ENCODE measurements around the gene UQCRHL.

UQCRHL gene

DNA sequence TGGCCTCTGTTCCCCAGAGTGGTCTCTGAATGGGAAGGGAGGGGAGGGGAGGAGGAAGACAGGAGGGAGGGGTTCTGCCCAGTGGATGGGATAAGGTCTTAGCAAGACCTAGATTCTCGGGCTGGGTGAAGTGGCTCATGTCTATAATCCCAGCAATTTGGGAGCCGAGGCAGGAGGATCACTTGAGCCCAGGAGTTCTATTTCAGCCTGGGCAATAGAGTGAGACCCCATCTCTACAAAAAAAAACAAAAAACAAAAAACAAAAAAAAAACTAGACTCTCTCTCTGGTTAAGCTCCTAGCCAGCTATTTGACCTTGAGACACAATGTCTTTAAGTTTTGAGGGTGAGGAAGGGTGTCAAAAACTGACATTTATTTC, 11.4 kb downstream of the UQCRHL start:
- DNase-seq: no peak

- no peak for DNase-seq
Measured at GRCh38 chr1:15788624-15789301, 18.7 kb downstream of the UQCRHL start.

DNA sequence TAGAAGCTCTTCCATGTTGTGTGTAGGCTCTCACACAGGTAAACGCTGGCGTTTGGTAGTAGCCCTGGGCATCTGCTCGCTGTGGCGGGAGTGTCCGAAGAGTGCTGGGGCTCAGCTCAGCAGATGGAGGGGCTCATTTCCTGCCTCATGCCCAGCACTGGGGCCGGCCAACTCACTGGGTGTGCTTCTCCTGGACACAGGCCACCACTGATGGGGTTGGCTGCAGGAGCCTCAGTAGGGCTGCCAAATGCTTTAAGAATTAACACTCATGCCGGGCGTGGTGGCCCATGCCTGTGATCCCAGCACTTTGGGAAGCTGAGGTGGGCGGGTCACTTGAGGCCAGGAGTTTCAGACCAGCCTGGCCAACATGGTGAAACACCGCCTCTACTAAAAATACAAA, 20.9 kb downstream of the UQCRHL start:
- no peak for DNase-seq

- DNase-seq: no peak
Measured at GRCh38 chr1:15785683-15786082, 21.8 kb downstream of the UQCRHL start.

DNA sequence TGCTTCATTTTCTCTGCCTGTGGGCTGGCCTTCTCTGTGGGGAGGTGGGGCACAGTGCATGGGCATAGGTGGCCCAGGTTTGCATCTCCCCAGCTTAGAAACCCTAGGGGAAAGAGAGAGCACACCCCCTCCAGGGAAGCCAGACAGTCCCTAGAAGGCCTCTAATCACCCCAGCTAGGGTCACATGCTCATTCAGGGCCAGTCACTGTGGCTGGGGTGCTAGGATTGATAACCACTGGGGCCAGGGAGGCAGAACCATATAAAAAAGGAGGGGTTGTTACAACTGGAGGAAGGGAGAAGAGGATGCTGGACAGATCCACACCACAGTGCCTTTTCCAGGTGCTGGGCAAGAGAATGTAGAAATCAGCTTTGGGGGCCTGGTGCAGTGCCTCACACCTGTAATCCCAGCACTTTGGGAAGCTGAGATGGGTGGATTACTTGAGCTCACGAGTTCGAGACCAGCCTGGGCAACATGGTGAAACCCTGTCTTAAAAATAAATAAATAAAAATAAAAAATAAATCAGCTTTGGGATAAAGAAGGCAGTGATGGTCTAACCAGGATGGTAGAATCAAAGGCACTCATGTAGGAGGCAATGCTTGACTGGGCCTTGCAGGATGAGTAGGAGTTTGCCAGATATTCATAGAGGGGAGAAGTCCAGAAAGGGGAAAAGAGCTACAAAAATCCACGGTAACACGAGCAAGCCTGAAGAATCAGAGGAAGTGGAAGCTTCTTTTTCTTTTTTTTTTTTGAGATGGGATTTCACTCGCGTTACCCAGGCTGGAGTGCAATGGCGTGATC, 29.3 kb downstream of the UQCRHL start:
- no peak for DNase-seq

DNA sequence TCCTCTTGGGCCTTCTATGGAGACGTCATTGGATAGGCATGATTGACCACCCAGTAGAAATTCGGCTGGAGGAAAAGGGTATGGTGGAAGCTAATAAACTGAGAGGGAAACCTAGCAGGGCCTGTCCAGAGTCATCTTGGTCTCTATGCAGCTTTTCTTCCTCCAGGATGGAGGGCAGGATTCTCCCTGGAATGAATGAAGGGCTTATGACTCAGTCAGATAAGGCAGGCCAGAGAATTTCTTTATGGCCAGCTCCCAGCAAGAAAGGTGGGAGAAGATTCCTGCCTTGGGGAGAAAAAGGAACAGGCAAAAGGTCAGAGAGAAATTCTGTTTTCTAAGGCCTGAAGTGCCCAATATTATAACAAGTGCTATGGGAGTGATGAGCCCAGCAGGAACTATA, 31.7 kb downstream of the UQCRHL start:
- DNase-seq: no peak

DNA sequence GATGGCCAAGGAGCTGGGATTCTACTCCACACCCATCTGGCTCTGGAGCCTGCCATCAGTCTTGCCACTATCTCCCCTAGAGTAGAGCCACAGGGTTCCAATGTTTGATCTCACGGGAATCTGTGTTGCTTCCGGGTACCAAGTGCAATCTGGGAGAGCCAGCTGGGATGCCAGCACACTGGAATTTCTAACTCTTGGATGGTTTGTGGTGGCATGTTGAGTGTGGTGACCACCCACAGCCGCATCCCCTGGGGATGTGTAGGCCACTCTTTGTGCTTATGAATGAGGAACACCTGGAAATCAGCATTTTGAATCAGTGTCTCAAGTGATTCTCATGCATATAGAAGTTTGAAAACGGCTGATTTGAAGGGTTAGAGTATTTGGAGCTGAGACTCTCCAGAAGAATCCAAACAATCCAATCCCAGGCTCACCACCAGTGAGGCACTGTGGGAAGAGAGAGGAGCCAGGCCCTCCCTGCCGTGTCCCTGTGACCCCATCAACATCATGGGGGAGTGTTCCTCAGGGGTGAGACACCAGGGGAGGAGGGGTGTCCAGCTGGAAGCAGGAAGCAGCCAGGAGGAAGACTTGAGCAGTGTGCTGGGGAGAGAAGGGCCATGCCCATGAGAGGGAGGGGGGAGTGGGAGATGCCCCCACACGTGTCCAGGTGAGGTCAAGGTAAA, 35.5 kb downstream of the UQCRHL start:
- DNase-seq: no peak

- DNase-seq: no peak
Measured at GRCh38 chr1:15770313-15770962, 37.0 kb downstream of the UQCRHL start.

DNA sequence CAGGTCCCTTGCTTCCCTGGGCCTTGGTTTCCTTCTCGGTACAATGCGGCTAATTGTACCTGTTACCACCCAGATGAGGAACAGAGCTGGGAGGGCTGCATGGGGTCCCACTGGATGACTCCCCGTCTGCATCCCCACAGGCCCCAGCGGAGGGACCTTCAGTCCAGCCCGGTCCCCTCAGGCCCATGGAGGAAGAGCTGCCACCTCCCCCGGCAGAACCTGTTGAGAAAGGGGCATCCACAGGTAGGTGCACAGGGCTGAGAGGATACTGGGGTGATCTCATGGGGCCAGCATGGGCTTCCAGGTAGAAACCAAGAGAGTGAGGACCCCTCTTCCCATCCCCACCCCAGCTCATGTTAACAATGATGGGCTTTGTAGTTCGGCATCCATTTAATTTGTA, 39.1 kb downstream of the UQCRHL start:
- DNase-seq: no peak

- no peak for DNase-seq
Measured at GRCh38 chr1:15767941-15768340, 39.5 kb downstream of the UQCRHL start.

DNA sequence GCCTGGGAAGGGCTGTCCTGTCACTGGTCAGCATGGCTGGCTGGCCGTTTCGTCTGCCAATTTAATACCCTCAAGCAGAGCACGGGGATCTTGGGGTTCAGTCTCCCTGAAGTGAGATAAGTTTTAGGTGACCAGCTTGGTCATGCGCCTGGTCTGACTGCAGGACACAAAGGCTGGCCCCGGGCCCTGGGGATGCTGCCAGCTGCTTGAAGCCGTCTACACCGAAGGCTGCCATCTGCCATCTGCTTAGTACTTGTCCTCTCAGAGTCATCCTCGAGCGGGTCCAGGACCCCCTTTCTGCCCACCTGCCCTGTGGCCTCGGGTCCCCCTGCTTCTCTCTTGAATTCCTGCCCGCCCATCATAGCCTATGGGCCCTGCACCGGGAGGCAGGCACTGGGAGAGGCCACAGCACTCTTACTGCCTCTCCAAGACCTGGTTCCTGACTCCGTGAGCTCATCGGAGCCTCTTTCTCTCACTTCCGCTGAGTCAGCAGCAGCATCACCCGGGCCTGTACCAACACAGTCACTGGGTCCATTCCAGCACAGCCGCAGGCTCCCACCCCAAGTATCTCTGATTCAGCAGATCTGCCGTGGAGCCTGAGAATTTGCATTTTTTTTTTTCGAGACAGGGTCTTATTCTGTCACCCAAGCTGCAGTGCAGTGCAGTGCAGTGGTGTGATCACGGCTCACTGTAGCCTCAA, 41.8 kb downstream of the UQCRHL start:
- DNase-seq: no peak

DNA sequence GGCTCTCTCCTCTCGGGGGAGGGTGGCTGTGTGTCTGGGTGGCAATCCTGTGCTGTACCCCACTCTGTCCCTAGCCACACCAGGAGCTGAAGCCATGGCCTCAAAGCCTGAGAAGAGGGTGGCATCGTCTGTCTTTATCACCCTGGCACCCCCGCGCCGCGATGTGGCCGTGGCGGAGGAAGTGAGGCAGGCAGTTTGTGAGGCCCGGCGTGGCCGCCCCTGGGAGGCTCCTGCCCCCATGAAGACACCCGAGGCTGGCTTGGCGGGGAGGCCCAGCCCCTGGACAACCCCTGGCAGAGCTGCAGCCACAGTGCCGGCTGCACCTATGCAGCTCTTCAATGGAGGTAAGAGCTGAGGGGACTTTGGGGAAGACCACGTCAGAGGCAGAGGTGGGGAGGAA, 42.6 kb downstream of the UQCRHL start:
- DNase-seq: no peak

GRCh38 chr1:15764269-15764764, 43.1 kb downstream of the UQCRHL start:
- no peak for DNase-seq

DNA sequence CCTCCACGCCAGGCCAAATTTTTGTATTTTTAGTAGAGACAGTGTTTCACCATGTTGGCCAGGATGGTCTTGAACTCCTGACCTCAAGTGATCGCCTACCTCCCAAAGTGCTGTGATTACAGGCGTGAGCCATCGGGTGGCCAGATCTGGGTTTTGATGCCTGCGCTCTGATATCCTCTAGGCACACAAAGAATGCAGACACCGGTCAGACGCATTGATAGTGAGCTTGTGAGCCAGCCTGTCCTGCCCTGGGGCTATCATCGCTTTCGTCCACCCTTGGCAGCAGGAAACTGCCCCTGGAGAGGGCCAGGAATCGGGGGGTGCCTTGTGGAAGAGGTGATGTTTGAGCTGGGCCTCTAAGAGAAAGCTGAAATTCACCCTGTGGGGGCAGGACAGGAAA, 44.9 kb downstream of the UQCRHL start:
- DNase-seq: no peak

DNA sequence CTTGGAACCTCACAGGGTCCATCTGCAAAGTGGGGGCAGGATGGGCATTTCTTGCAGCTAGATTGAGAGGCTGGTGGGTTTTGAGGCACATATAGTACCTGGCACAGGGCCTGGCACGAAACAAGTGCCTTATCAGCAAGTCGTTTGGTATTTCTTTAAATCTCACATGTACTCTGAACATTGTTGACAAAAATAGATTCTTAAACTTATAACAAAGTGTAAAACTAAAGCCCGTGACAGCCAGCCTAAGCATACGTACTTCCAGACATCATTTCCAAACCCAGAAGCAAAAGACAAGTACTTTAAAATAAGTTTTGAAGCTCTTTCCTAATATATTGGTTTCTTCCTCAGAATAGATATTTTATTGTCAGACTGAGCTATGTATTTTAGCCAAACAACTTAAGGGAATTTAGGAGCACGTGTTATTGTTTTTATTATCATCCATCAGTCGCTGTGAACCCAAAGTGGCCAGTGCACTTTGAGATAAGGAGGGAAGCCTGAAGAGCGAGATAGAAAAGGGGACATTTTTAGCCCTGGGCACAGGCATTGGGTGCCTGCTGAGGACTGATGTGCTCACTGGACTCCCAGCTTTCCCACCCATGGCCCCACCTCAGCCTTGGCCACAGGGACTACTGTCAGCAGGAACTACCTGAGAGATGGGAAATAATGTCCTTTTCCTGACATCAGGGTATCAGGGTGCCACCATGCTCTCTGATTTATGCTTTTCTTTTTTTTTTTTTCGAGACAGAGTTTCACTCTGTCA, 45.9 kb downstream of the UQCRHL start:
- DNase-seq: no peak

GRCh38 chr1:15760520-15761211, 46.8 kb downstream of the UQCRHL start:
- no peak for DNase-seq

DNA sequence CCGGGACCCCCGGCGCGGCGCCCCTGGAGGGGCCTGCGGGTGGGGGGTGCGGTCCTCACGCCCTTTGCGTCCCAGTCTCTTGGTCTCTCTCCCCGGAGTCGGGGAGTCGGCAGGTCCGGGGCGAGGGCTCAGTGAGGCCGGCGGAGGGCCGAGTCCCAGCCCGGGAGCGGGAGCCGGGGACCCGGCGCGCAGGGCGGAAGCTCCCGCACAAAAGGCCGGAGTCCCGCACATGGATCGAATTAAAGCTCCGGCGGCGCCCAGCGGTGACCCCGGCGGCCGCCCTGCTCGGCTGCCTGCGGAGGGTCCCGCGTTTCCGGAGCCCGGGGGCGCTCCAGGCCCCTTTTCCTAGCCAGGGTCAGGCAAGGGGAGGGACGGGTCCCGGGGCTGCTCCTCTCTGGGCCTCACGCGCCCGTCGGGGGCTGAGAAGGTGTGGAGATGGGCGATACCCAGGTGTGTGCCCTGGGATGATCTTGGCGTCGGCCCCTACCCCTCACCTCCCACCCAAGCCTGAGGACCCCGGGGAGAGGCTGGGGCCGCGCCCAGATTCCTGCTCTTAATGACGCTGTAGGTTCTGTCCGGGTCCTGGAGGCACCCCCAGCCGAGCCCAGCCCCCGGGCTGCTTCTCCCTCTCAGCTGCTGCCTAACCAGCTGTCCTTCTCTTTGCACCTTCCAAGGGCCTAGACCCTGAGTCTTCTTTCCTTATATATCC, 48.3 kb downstream of the UQCRHL start:
- no peak for DNase-seq

DNA sequence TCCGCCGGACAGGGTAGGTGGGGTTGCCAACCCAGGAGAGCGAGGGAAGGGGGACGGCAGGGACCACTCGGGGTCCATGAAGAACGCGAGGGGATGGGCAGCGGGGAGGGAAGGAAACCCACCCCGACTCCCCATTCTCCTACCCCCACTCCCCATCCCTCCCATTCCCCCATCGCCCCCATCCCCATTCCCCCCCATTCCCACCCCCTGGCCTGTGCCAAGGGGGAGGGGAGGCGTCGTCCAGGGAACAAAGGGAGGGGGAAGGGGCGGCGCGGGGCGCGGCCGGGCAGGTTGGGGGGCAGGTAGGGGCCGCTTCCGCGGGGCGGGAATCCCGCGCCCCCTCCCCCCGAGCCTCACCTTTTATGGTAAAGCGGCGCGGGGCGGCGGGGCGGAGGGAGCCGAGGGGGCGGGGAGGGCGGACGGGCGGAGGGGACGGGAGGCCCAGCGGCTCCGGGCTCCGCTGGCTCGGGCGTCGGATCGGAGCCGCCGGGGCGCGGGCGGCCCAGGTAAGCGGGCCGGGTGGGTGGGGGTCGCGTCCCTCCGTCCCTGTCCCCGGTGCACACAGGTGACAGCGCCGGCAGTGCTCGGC, 49.0 kb downstream of the UQCRHL start, which contains the start of gene FBLIM1:
Gene FBLIM1, plus strand, starts transcription at position 453 of the 589 bp plus-strand sequence. CDS start 6,189 bp downstream, outside the sequence.
- DNase-seq: no peak

- DNase-seq: no peak
Measured at GRCh38 chr1:15757575-15758342, 49.7 kb downstream of the UQCRHL start.

Data from NCI-H1417 treated with DMSO at 0.1 percent for 48 hours (cell line).